GM04504 (cell line): Measurements from ENCODE around the gene ELOA.
"Not testable (repeated sequence)": the region's sequence is repeated elsewhere in the genome, so short reads cannot be mapped to it uniquely, and the experiment has no call there.

Source experiments
- DNase-seq: peaks from one replicate; pipeline ENCODE4 v3.0.0-alpha.2; 2012; ENCODE audit warnings: low read depth

ELOA gene

GRCh38 chr1:23736437-23737134 lies 6.7 kb upstream of the ELOA start:
- no peak for DNase-seq

- no peak for DNase-seq
These were observed 1.7 kb upstream of the ELOA start for GRCh38 chr1:23741609-23742008.

- no peak for DNase-seq
These were observed 493 bp upstream of the ELOA start for GRCh38 chr1:23742670-23743286.

GRCh38 chr1:23745515-23745914 lies 2.2 kb downstream of the ELOA start:
- no peak for DNase-seq

- DNase-seq, result no peak
These were observed 4.7 kb downstream of the ELOA start for GRCh38 chr1:23748016-23748415.

- DNase-seq, result peak; percentile 20
These were observed 8.0 kb downstream of the ELOA start for GRCh38 chr1:23751050-23751814.

GRCh38 chr1:23751815-23752200 lies 8.5 kb downstream of the ELOA start:
- DNase-seq, result no peak

- no peak for DNase-seq
These were observed 9.6 kb downstream of the ELOA start for GRCh38 chr1:23752909-23753308.

GRCh38 chr1:23756676-23757075 lies 13.4 kb downstream of the ELOA start:
- peak; percentile 32 for DNase-seq

GRCh38 chr1:23757812-23758211 lies 14.5 kb downstream of the ELOA start:
- DNase-seq, result no peak

- no peak for DNase-seq
These were observed 16.0 kb downstream of the ELOA start for GRCh38 chr1:23759277-23759676.

- peak; percentile 12 for DNase-seq
These were observed 19.8 kb downstream of the ELOA start for GRCh38 chr1:23763041-23763577.

GRCh38 chr1:23768733-23769132 lies 25.5 kb downstream of the ELOA start:
- DNase-seq, result no peak

GRCh38 chr1:23772049-23772853 lies 29.0 kb downstream of the ELOA start:
- DNase-seq, result no peak

GRCh38 chr1:23772854-23773242 lies 29.6 kb downstream of the ELOA start:
- DNase-seq, result no peak

GRCh38 chr1:23774174-23774880 lies 31.1 kb downstream of the ELOA start:
- DNase-seq, result no peak

- DNase-seq, result no peak
These were observed 32.9 kb downstream of the ELOA start for GRCh38 chr1:23776217-23776616.

GRCh38 chr1:23777979-23778814 lies 34.9 kb downstream of the ELOA start, which contains the start of gene PITHD1:
Gene PITHD1, plus strand, starts transcription at chr1:23778418. Its CDS starts 98 bp downstream, at chr1:23778516.
- peak; percentile 58 for DNase-seq

GRCh38 chr1:23779826-23780371 lies 36.6 kb downstream of the ELOA start:
- no peak for DNase-seq

GRCh38 chr1:23783141-23783540 lies 39.9 kb downstream of the ELOA start:
- DNase-seq, result not testable (repeated sequence)
